GM21737 (cell line): Measurements from ENCODE around the gene TCF19.
A peak's percentile ranks its signal among the peaks of the same experiment; 100 is the strongest.
"Not testable (repeated sequence)": the region's sequence is repeated elsewhere in the genome, so short reads cannot be mapped to it uniquely, and the experiment has no call there.

Source experiments
- ATAC-seq: cut with Tn5 transposase; IDR thresholded peaks from one replicate; pipeline ENCODE4 v1.9.1; 2021; ENCODE audit warnings: mild to moderate bottlenecking, moderate library complexity; ENCODE audit not compliant: unreplicated experiment

TCF19 gene

GRCh38 chr6:31158863-31159855, 770 bp downstream of the TCF19 start:
- ATAC-seq = peak; percentile 5

GRCh38 chr6:31161216-31162126, 3.1 kb downstream of the TCF19 start:
- no peak for ATAC-seq

- no peak for ATAC-seq
These were observed 4.2 kb downstream of the TCF19 start for GRCh38 chr6:31162463-31163165.

GRCh38 chr6:31163922-31164321, 5.5 kb downstream of the TCF19 start:
- no peak for ATAC-seq

- not testable (repeated sequence) for ATAC-seq
These were observed 6.2 kb downstream of the TCF19 start for GRCh38 chr6:31164475-31165063.

GRCh38 chr6:31165064-31165832, 6.9 kb downstream of the TCF19 start:
- ATAC-seq = peak; percentile 75

GRCh38 chr6:31165986-31166385, 7.6 kb downstream of the TCF19 start:
- no peak for ATAC-seq

- ATAC-seq = no peak
These were observed 10.2 kb downstream of the TCF19 start for GRCh38 chr6:31168606-31169005.

- no peak for ATAC-seq
These were observed 10.9 kb downstream of the TCF19 start for GRCh38 chr6:31169123-31169857.

- ATAC-seq = not testable (repeated sequence)
These were observed 11.6 kb downstream of the TCF19 start for GRCh38 chr6:31169858-31170599.

GRCh38 chr6:31170600-31170881, 12.2 kb downstream of the TCF19 start, which contains the start of gene POU5F1:
TSS of gene POU5F1 (minus strand) at chr6:31170682. CDS start at chr6:31170620, 62 bp downstream.
- no peak for ATAC-seq

GRCh38 chr6:31170987-31171671, 12.7 kb downstream of the TCF19 start:
- ATAC-seq = no peak

- no peak for ATAC-seq
These were observed 13.8 kb downstream of the TCF19 start for GRCh38 chr6:31171931-31172905.

- no peak for ATAC-seq
These were observed 14.6 kb downstream of the TCF19 start for GRCh38 chr6:31172973-31173384.

- ATAC-seq = no peak
These were observed 15.0 kb downstream of the TCF19 start for GRCh38 chr6:31173406-31173805.

- no peak for ATAC-seq
These were observed 16.0 kb downstream of the TCF19 start for GRCh38 chr6:31174378-31174777.

GRCh38 chr6:31175971-31176370, 17.6 kb downstream of the TCF19 start:
- no peak for ATAC-seq
